NCI-H2196 treated with DMSO at 0.1 percent for 48 hours (cell line): Measurements from ENCODE around the gene BCOR.

ENCODE experiments used
- DNase-seq: peaks from one replicate; lab custom pipeline; 2025; ENCODE audit not compliant: unreplicated experiment; lab: John Stamatoyannopoulos, UW

Gene BCOR

DNA sequence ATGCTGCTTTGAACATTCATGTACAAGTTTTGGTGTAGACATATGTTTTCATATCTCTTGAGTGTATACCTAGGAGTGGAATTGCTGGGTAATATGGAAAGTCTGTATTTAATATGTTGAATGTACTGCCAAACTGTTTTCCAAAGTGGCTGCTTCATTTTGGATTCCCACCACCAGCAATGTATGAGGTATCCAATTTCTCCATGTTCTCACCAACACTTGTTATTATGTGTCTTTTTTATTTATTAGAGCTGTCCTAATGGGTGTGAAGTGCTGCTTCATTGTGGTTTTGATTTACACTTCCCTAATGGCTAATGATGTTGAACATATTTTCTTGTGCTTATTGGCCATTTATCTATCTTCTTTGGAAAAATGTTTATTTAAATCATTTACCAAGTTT is 60.4 kb downstream of the BCOR start:
- DNase-seq: no peak

GRCh38 chrX:40035726-40036125 is 62.0 kb downstream of the BCOR start:
- DNase-seq: no peak

GRCh38 chrX:40031911-40032310 is 65.8 kb downstream of the BCOR start:
- DNase-seq: no peak

- DNase-seq: no peak
These were observed 67.6 kb downstream of the BCOR start for GRCh38 chrX:40030205-40030604.

- no peak for DNase-seq
These were observed 75.3 kb downstream of the BCOR start for GRCh38 chrX:40022421-40022820.

DNA sequence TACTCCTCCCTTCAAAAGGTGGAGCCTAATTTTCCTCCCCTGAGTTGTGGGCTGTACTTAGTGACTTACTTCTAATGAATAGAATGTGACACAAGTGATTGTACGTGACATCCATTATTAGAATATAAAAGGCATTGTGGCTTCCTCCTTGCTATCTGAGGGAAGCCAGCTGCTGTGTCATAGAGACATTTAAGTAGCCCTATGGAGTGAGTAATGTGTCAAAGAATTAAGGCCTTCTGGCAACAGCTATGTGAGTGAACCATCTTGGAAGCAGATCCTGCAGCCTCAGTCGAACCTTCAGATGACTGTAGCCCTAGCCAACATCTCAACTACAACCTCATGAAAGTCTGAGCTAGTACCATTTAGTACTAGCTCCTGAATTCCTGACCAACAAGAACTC is 76.1 kb downstream of the BCOR start:
- DNase-seq: no peak

DNA sequence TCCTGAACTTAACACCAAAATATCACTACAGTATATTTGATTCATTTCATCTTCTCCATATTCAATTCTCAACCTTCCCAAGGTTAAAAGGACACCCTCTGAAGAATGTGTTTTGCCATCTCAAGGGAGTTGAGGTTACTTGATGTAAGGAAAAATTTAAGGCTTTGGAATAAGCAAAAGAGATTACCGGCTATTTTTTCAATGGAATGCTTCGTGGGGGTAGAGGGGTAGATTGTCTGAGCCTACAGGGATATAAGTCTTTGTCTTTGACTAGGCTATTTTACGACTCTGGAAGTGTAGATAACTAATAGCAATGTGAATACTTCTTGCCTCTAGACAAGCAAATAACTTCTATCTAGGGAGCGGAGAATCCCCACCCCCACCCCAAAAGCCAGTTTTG is 78.2 kb downstream of the BCOR start:
- no peak for DNase-seq

- no peak for DNase-seq
These were observed 79.7 kb downstream of the BCOR start for GRCh38 chrX:40018041-40018440.

DNA sequence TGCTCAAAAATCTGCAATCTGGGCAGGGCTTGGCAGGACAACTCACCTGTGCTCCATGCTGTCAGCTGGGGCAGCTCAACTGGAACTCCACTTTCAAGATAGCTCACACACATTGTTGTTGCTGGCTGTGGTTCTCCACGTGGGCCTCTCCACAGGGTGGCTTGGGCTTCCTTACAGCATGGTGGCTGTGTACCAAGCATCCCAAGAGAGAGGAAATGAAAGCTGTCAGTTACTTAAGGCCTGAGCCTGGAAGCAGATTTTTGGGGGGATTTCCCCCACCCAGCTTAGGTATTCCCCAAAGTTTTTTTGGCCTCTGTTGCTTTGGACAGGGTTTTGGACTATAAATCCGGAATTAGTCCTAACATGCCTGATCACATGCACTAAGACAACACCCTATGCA is 81.0 kb downstream of the BCOR start:
- DNase-seq: no peak

GRCh38 chrX:40015693-40016092 is 82.1 kb downstream of the BCOR start:
- DNase-seq: no peak

- DNase-seq: no peak
These were observed 84.2 kb downstream of the BCOR start for GRCh38 chrX:40013266-40014195.

- no peak for DNase-seq
These were observed 84.9 kb downstream of the BCOR start for GRCh38 chrX:40012868-40013265.

DNA sequence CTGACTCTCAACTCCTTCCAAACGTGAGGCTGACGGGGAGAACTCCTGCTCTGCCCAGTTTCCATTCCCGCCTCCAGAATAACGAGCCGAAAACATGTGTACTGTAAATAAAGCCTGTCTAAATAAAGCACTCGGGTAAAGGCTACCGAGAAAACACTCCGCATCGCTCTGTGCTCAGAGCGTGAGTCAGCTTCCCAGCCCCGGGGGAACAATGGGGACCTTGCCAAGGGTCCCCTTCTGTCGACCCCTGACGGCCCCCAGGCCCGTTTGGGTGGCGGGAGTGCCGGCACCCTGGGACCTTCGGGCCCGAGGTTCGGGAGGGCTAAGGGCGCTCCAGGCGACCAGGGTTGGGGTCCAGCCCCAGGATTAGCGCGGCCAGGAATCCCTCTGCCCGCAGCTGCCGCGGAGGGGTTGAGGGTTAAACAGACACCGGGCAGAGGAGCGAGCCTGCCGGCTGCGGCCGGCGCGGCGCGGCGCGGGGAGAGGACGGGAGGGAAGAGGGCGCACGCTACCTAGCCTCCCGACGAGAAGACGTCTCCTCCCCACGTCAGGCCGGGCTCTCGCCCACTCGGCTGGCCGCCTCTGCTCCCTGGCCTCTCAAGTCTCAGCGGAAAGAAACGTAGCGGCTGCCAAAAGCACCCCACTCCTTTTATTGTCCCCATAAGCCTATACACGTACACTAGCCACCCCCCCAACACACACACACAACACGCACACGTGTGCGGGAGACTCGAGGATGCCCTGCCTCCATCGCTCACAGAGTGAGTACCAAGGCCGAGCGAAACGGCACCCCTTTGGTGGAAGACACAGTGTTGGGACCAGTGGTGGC is 85.5 kb downstream of the BCOR start:
- DNase-seq: no peak

GRCh38 chrX:40011322-40012038 is 86.3 kb downstream of the BCOR start:
- DNase-seq: no peak

GRCh38 chrX:40010550-40011321 is 87.0 kb downstream of the BCOR start:
- DNase-seq: no peak

DNA sequence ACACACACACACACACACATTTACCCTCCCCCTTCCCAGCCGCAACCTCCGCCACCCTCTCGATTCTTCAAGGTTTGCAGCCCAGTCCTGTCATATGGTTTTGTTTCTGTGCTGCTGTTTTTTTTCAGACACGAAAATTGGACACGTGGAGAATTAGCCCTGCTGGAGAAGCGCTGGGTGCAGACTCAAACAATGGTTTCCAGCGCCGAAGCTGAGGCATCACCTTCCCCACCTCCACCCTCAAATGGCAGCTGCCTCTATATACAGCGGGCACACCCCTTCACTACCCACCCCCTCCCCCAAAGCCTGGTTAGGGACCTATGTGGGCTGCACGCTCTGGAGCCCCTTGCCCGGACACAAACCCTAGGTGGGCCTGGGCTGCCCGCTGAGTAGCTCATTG is 87.9 kb downstream of the BCOR start:
- no peak for DNase-seq

DNA sequence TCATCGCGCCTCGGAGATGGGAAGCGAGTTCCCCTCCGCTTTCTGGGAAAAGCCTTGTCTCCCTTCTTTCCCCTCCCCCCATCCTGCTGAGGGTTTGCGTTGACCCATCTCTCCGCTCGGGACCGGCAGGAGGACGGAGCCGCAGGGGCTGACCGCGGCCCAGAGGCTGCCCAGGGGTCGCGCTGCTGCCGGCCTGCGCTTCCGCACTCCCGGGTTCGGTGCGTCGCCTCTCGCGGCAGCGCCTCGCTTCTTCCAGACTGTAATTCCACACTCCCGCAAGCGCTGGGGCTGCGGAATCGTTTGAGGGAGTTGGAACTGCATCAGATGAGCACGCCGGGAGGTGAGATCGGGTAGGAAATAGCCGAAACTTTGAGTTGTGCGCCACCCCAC is 88.3 kb downstream of the BCOR start:
- DNase-seq: no peak

DNA sequence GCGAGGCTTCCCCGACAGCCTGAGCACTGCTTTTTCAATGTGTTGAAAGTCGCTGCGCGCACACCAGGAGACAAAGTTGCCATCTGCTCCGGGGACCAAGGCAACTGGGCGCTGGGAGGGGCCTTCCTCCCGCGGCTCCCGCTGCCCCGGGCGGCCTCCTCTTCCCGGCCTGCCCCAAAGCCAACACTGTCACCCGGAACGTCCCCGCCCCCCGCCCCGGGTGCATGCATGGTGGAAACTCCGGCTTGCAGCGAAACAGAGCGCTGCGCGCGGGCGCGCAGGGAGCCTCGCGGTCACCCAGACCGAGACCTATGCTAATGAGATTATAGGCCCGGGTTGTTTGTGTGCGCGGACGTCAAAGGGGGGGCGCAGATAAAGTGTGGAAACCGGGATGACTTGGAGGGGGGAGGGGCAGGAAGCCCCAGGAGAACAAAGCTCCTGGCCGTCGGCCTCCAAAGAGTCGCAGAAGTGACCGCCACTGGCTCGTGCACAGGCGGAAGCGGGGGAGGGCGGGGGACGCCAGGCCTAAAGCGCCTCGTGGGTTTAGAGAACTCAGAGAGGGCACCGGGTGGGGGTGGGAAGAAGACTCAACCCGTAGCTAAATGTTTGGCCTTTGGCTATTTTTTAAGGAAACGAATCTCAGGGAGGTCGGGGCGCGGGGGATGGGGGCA is 88.8 kb downstream of the BCOR start:
- no peak for DNase-seq

- no peak for DNase-seq
These were observed 89.7 kb downstream of the BCOR start for GRCh38 chrX:40007756-40008705.
